GM10266 (cell line): Measurements from ENCODE around the gene CFDP1.
"Not testable (repeated sequence)": the region's sequence is repeated elsewhere in the genome, so short reads cannot be mapped to it uniquely, and the experiment has no call there.

Experiments used
- DNase-seq: peaks from one replicate; pipeline ENCODE4 v3.0.0; 2012; ENCODE audit errors: extremely low spot score
- CTCF ChIP-seq: IDR thresholded peaks from 2 replicates; pipeline ENCODE4 v1.5.1; 2012; ENCODE audit warnings: mild to moderate bottlenecking, low read depth; ENCODE audit not compliant: control insufficient read depth, insufficient read depth; ENCODE audit errors: missing control alignments

The CFDP1 gene

GRCh38 chr16:75476817-75477216 lies 43.5 kb upstream of the CFDP1 start:
- DNase-seq: no peak
- no peak for TF ChIP-seq CTCF

GRCh38 chr16:75475420-75475847 lies 42.1 kb upstream of the CFDP1 start:
- no peak for TF ChIP-seq CTCF

GRCh38 chr16:75472908-75473877 lies 39.9 kb upstream of the CFDP1 start:
- no peak for TF ChIP-seq CTCF
- no peak for DNase-seq

More at GRCh38 chr16:75475420-75475847, 42.1 kb upstream of the CFDP1 start:
- DNase-seq: no peak

GRCh38 chr16:75471723-75472633 lies 38.7 kb upstream of the CFDP1 start:
- DNase-seq: peak; percentile 80
- TF ChIP-seq CTCF: peak; percentile 79

- TF ChIP-seq CTCF: no peak
- DNase-seq: no peak
Measured at GRCh38 chr16:75466760-75467159, 33.5 kb upstream of the CFDP1 start.

- peak; percentile 97 for DNase-seq
- TF ChIP-seq CTCF: peak; percentile 100
Measured at GRCh38 chr16:75464122-75464918, 31.0 kb upstream of the CFDP1 start, which contains the start of gene TMEM170A. TMEM170A (minus strand) TSS chr16:75464689; CDS start chr16:75464600, 89 bp downstream.

- DNase-seq: not testable (repeated sequence)
Measured at GRCh38 chr16:75463389-75464121, 30.3 kb upstream of the CFDP1 start.
